ENCODE results near the gene IPO8.
A peak's percentile ranks its signal among the peaks of the same experiment; 100 is the strongest.

The IPO8 gene

GRCh38 chr12:30695199-30696102, at the start of gene IPO8:
IPO8 (minus strand) TSS chr12:30695869; CDS start chr12:30695647, 222 bp downstream.
- peak; percentile 85 for DNase-seq

DNA sequence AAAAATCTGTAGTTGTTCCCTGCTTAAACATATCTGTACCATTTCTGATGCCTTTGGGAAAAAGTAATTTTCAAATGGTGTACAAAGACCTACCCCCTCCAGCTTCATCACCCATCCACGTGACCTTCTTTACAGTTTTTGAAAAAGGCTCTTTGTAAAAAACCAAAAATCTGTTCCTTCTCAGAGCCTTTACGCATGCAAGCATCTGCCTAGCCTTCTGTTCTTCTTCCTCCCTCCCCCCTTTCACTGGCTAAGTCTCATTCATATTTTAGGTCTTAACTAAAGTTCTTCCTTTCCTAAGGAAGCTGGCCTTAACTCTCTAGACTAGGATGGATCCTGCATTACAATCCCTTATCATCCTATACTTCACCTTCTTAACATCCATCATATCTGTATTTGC, 48.7 kb upstream of the IPO8 start:
- no peak for DNase-seq

- DNase-seq = no peak
Measured at GRCh38 chr12:30740274-30740673, 44.6 kb upstream of the IPO8 start.

- DNase-seq = no peak
Measured at GRCh38 chr12:30739020-30739419, 43.4 kb upstream of the IPO8 start.

- no peak for DNase-seq
Measured at GRCh38 chr12:30732954-30733637, 37.4 kb upstream of the IPO8 start.

GRCh38 chr12:30730011-30730410, 34.3 kb upstream of the IPO8 start:
- DNase-seq = no peak

- no peak for DNase-seq
Measured at GRCh38 chr12:30729547-30729946, 33.9 kb upstream of the IPO8 start.

GRCh38 chr12:30726647-30727046, 31.0 kb upstream of the IPO8 start:
- no peak for DNase-seq

DNA sequence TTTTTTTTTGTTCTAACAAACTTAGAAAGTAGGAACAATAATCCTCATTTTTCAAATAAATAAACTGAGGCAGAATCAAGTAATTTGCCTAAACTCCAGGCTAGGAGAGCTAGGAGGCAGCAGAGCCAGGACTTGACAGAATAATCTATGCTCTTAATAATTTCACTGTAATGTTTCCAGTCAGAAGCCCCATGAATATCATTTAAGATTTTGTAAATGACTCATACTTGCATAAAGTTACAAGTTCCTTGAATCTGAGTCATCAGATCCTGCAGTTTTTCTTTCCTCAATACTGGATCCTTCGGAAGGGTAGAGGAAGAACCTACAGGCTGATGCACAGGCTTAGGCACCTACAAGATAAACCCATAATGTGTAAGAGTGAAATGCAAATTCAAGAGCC, 30.1 kb upstream of the IPO8 start:
- DNase-seq = no peak

- DNase-seq = no peak
Measured at GRCh38 chr12:30719060-30719459, 23.4 kb upstream of the IPO8 start.

DNA sequence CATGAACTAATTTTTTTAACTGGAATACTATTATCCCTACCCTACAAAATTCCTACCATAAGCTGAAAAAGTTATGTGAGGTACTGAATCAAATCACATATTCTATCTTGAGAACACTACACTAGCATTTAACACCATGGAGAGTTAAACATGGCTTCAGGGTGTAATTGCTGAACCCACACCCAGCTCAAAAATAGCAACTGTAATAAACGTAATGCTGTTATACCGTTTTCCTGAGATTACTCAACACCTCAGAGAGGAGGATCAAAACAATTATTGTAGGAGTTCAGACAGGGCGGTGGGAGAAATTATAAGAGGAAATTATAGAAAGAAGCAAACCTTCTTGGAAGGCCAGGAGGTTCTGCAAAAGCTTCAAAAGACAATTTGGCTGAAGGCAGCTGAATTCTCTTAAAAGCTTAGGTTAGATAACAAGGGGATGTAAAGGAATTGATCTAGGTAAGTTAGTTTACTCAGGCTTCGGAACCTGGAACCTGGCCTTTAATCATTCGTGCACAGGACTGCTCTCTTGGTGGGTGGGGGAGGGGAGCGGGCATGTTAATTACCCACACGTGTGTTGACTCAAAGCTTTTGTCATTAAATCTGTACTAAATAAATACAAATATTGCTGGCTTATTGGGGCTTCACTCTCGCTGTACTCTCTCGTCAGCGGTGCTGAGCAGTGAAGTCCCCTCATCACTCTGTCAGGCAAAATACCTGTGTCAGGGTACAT, 12.1 kb upstream of the IPO8 start:
- DNase-seq = no peak

DNA sequence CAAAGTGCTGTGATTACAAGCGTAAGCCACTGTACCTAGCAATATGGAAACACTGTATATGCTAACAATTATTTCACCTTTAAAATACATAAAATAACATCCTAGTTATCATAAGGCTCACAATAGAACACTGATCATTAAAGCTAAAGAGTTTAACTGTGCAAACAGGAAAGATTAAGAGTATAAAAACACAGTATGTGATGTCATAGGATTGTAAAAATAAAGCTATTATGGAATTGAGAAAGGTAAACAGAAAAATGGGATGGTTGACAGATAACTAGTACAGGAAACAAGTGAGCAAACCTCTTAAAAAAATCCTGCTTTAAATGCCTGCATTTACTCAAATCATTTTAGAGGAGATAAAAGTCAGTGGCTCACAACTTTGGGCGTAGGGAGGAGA, 10.8 kb upstream of the IPO8 start:
- no peak for DNase-seq

DNA sequence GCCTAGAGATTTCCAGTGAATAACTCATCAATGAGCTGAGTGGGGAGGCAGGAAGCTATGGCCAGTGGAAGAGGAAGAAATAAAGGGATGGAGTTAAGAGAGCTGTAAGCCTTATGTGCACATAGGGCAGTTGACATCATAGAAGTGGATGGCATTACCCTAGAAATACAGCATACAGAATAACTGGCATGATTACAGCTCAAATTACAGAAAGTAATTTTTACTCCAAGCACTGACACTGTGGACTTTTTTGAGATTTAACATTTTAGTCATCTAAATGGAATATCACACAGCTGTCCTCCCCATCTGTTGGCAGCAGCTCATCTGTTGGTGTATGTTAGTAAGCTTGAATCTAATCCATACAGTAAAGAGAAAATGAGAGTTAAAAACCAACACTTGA, 5.4 kb upstream of the IPO8 start:
- no peak for DNase-seq

GRCh38 chr12:30700216-30700900, 4.7 kb upstream of the IPO8 start:
- no peak for DNase-seq

DNA sequence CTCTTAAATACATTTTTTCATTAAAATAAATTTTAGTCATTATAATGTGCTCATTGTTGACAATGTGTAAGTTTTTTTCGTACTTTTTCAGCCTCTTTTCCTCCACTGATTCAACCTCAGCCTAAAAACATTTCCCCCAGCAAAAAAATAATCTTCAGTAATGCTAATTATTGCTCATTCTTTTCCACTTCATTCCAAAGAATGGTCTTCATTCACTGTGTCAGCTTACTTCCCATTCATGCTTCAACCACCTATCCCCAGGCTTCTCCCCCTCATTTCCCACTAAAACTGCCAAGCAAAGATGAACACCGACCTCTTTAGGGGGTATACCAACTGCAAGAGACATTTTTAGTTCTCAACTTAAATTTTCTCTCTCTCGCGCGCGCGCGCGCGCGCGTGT, 2.7 kb upstream of the IPO8 start:
- no peak for DNase-seq

GRCh38 chr12:30696943-30697342, 1.3 kb upstream of the IPO8 start:
- no peak for DNase-seq

DNA sequence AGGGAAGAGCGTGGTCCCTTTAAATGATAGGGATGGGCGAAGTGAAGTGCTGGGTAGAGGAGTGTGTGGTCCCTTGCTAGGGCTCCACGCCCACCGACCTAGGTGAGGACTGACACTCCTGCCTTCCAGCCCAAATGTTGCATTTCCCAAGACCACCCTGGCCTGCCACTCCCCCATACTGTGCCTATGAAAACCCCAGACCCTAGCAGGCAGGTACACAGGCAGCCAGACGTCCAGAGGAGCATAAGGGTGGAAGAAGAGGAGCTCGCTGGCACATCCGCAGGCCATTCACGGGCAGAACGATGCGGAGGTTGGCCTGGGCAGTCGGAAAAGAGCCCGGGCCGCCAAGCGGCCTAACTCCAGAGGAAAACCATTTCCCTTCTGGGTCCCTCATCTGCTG, 817 bp upstream of the IPO8 start:
- no peak for DNase-seq

GRCh38 chr12:30696103-30696408, 387 bp upstream of the IPO8 start:
- no peak for DNase-seq

DNA sequence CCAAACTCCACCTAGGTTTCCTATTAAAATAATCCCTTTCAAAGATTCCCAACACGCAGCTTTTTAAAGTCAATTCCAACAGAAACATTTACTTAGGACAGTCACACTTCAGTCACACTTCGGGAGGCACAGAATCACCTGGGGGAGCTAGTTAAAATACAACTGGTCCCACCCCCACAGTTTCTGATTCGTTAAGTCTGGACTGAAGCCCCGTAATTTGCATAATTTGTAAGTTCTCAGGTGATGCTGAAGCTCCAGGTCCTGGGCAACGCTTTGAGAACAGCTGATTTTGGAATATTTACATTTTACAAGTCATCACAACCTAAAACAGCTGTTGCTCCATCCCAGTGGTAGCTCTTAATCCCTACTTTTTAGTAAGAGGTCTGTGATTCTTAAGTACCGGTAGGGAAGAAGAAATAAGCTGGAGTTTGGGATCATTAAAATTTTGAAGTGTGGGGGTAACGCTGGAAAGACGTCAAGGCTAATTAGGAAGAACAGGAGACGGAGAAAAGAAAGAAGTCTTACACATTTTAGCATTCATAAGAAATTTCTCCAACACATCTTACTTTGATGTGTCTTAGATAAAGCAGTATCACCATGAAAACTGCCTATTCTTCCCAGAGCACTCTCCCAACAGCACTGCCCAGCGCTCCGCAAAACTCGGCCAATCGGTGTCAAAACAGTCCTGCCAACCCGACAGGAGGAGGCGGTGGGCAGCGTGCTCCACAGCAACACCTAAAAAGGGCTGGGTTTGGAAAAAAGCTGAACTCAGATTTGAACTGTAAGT, 1.1 kb downstream of the IPO8 start:
- no peak for DNase-seq

GRCh38 chr12:30692470-30692869, 3.2 kb downstream of the IPO8 start:
- DNase-seq = no peak

- DNase-seq = no peak
Measured at GRCh38 chr12:30691122-30691879, 4.4 kb downstream of the IPO8 start.

Measured in NCI-H187 treated with DMSO at 0.1 percent for 48 hours (cell line).